ENCODE measurements around the gene KLF16.
"Not testable (repeated sequence)": the region's sequence is repeated elsewhere in the genome, so short reads cannot be mapped to it uniquely, and the experiment has no call there.

KLF16 gene

DNA sequence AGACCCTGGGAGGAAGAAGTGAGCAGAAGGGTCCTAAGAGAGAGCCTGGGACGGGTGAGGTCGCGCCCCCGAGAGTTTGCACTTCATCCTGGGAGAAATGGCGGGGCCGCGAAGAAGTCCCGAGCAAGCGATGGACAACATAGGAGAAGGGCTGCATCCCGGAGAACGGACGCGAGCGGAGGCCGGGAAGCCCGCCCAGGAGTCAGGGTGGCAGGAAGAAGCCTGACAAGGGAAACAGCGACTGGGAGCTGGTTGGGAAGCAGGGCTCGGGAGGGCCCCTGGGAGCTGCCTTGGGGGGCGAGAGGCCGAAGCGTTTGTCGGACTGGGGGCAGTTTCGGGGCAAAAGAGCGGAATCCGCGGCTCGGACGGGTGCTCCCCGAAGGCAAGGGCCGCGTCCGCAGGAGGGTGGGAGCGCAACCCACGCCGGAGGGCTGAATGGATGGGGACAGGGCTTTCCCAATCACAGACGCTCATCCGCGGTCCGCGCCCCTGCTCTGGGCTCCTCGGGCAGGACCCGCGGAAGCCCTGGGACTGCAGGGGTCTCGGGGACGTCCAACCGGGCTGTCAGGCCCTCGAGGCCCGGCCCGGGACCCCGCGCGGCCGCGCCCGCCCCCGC is 21.4 kb upstream of the KLF16 start:
- H3K36me3 ChIP-seq (ENCODE audit: control insufficient read depth, insufficient read depth, low read length) = peaks cover 15% of the 10 kb centered on the region
- H3K4me1 ChIP-seq (ENCODE audit: control insufficient read depth, insufficient read depth, low read length, poor library complexity, severe bottlenecking) = peaks cover 37% of the 10 kb centered on the region
- no peak overlapping the region for H3K27ac ChIP-seq (ENCODE audit: low read depth, low read length, severe bottlenecking)
- WGBS, 2 experiments (ENCODE audit: insufficient coverage in 2 of 2) = 1% methylated on average over 43 to 49 of the region's 56 CpGs
- peak overlapping the region; percentile 82 for H3K4me3 ChIP-seq (ENCODE audit: extremely low read depth, insufficient read depth, low read length, poor library complexity, severe bottlenecking)
- H3K9me3 ChIP-seq (ENCODE audit: control insufficient read depth, low read length) = no peaks in the 10 kb centered on the region

- H3K36me3 ChIP-seq (ENCODE audit: control insufficient read depth, insufficient read depth, low read length) = peaks cover 15% of the 10 kb centered on the region
- H3K27ac ChIP-seq (ENCODE audit: low read depth, low read length, severe bottlenecking) = no peak overlapping the region
- no peaks in the 10 kb centered on the region for H3K9me3 ChIP-seq (ENCODE audit: control insufficient read depth, low read length)
- 19 to 34% methylated on average over 9 of the region's 11 CpGs for WGBS, 2 experiments (ENCODE audit: insufficient coverage in 2 of 2)
- H3K4me3 ChIP-seq (ENCODE audit: extremely low read depth, insufficient read depth, low read length, poor library complexity, severe bottlenecking) = peak overlapping the region; percentile 82
- H3K4me1 ChIP-seq (ENCODE audit: control insufficient read depth, insufficient read depth, low read length, poor library complexity, severe bottlenecking) = peaks cover 37% of the 10 kb centered on the region
These were observed 20.9 kb upstream of the KLF16 start for GRCh38 chr19:1884291-1884718.

- Histone ChIP-seq H3K4me1 (ENCODE audit: control insufficient read depth, insufficient read depth, low read length, poor library complexity, severe bottlenecking) (peaks cover 37% of the 10 kb centered on the region), H3K27ac (ENCODE audit: low read depth, low read length, severe bottlenecking) (no peak overlapping the region), H3K36me3 (ENCODE audit: control insufficient read depth, insufficient read depth, low read length) (peaks cover 15% of the 10 kb centered on the region), H3K9me3 (ENCODE audit: control insufficient read depth, low read length) (no peaks in the 10 kb centered on the region), H3K4me3 (ENCODE audit: extremely low read depth, insufficient read depth, low read length, poor library complexity, severe bottlenecking) (peak overlapping the region; percentile 82)
- 80 to 89% methylated on average over 6 to 7 of the region's 8 CpGs for WGBS, 2 experiments (ENCODE audit: insufficient coverage in 2 of 2)
These were observed 20.4 kb upstream of the KLF16 start for GRCh38 chr19:1883784-1884183.

DNA sequence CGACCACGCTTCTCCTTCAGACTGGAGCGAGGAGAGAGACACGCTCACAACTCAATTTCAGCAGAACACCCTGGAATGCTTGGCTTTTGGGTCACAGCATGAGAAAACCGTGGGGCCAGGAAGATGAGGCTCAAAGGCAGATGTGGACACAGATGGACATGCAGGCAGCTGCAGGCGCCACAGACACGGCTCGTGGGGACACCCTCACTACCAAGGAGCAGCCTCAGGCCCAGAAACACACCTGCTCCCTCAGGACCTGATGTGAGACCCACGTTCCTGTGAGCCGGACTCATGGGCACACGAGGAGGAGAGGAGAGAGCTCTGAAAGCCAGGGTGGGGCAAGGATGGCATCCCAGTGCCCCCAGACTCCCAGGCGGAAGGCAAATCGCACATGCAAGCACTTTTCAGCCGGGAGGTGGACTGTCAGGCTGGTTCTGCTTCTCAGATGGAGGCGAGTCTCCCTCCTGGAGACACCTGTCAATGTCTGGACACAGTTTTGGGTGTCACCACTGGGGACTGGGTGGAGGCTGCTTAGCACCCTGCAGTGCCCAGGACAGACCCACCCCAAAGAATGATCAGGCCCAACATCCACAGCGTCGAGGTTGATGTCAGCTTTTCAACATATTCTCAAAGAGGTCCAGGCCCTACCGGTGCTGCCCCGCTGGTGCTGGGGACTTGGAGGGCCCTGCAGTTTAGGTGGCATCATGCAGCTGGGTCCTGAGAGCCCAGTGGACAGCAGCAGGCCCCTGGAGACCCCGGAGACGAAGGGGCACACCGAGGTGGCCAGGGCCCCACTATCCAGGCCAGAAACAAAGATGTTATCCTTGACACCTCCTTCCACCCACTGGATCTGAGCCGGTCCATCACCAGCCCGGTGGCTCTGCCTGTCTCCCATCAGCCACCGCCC is 19.7 kb upstream of the KLF16 start:
- 88 to 89% methylated on average over 25 of the region's 25 CpGs for WGBS, 2 experiments (ENCODE audit: insufficient coverage in 2 of 2)
- Histone ChIP-seq H3K36me3 (ENCODE audit: control insufficient read depth, insufficient read depth, low read length) (peaks cover 15% of the 10 kb centered on the region), H3K9me3 (ENCODE audit: control insufficient read depth, low read length) (no peaks in the 10 kb centered on the region), H3K27ac (ENCODE audit: low read depth, low read length, severe bottlenecking) (peak overlapping the region; percentile 73), H3K4me1 (ENCODE audit: control insufficient read depth, insufficient read depth, low read length, poor library complexity, severe bottlenecking) (peaks cover 37% of the 10 kb centered on the region), H3K4me3 (ENCODE audit: extremely low read depth, insufficient read depth, low read length, poor library complexity, severe bottlenecking) (peak overlapping the region; percentile 82)

- Histone ChIP-seq H3K9me3 (ENCODE audit: control insufficient read depth, low read length) (no peaks in the 10 kb centered on the region), H3K27ac (ENCODE audit: low read depth, low read length, severe bottlenecking) (peak overlapping the region; percentile 73), H3K36me3 (ENCODE audit: control insufficient read depth, insufficient read depth, low read length) (peaks cover 15% of the 10 kb centered on the region), H3K4me1 (ENCODE audit: control insufficient read depth, insufficient read depth, low read length, poor library complexity, severe bottlenecking) (peaks cover 33% of the 10 kb centered on the region), H3K4me3 (ENCODE audit: extremely low read depth, insufficient read depth, low read length, poor library complexity, severe bottlenecking) (no peak overlapping the region)
- 85 to 87% methylated on average over 21 of the region's 31 CpGs for WGBS, 2 experiments (ENCODE audit: insufficient coverage in 2 of 2)
These were observed 18.9 kb upstream of the KLF16 start for GRCh38 chr19:1882089-1882785.

GRCh38 chr19:1881393-1882088 is 18.2 kb upstream of the KLF16 start:
- Histone ChIP-seq H3K27ac (ENCODE audit: low read depth, low read length, severe bottlenecking) (peak overlapping the region; percentile 73), H3K4me1 (ENCODE audit: control insufficient read depth, insufficient read depth, low read length, poor library complexity, severe bottlenecking) (peaks cover 30% of the 10 kb centered on the region), H3K36me3 (ENCODE audit: control insufficient read depth, insufficient read depth, low read length) (peaks cover 15% of the 10 kb centered on the region)
- not testable (repeated sequence) for H3K9me3 ChIP-seq (ENCODE audit: control insufficient read depth, low read length); H3K4me3 ChIP-seq (ENCODE audit: extremely low read depth, insufficient read depth, low read length, poor library complexity, severe bottlenecking)
- WGBS, 2 experiments (ENCODE audit: insufficient coverage in 2 of 2) = 97 to 98% methylated on average over 15 to 16 of the region's 44 CpGs

DNA sequence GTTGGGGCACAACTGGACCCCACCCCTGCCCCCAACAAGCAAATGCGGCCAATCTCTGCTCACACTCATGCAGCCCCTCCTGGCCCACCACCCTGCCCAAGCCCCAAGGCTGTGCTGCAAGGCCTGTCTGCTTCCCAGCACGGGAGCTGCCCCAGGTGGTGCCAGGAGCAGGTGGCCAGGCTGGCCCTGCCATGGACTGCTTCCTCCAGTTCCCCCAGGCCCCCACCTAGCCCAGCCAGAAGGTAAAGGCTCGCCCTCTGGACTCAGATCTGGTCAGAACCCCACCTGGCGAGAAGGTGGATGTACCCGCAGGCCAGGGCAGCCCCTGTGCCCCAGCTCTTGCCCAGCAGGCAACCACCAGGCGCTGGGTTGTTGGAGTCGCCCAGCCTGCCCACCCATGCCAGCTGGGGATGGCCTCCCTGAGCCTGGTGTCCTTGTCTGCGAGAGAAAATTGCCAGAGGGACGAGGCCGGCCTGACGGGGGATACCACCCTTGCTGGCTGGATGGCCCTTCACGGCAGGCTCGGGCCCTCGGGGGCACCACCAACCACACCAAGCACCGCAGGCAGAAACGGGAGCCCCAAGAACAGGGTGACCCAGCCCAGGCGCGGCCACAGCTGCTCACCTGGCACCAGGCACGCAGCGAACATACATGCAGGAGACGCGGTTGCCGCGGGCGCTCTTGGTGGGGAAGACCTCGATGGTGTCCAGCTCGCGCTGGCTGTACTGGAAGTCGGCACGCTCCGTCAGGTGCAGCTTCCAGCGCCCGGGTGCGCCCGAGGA is 17.4 kb upstream of the KLF16 start:
- WGBS, 2 experiments (ENCODE audit: insufficient coverage in 2 of 2) = 91 to 97% methylated on average over 16 to 25 of the region's 35 CpGs
- H3K27ac ChIP-seq (ENCODE audit: low read depth, low read length, severe bottlenecking) = no peak overlapping the region
- no peak overlapping the region for H3K4me3 ChIP-seq (ENCODE audit: extremely low read depth, insufficient read depth, low read length, poor library complexity, severe bottlenecking)
- H3K4me1 ChIP-seq (ENCODE audit: control insufficient read depth, insufficient read depth, low read length, poor library complexity, severe bottlenecking) = peaks cover 34% of the 10 kb centered on the region
- H3K36me3 ChIP-seq (ENCODE audit: control insufficient read depth, insufficient read depth, low read length) = peaks cover 15% of the 10 kb centered on the region
- no peaks in the 10 kb centered on the region for H3K9me3 ChIP-seq (ENCODE audit: control insufficient read depth, low read length)

GRCh38 chr19:1879982-1880381 is 16.6 kb upstream of the KLF16 start:
- not testable (repeated sequence) for H3K27ac ChIP-seq (ENCODE audit: low read depth, low read length, severe bottlenecking); H3K9me3 ChIP-seq (ENCODE audit: control insufficient read depth, low read length); H3K4me3 ChIP-seq (ENCODE audit: extremely low read depth, insufficient read depth, low read length, poor library complexity, severe bottlenecking)
- Histone ChIP-seq H3K4me1 (ENCODE audit: control insufficient read depth, insufficient read depth, low read length, poor library complexity, severe bottlenecking) (peaks cover 34% of the 10 kb centered on the region), H3K36me3 (ENCODE audit: control insufficient read depth, insufficient read depth, low read length) (peaks cover 15% of the 10 kb centered on the region)
- WGBS, 2 experiments (ENCODE audit: insufficient coverage in 2 of 2) = 97 to 100% methylated on average over 10 to 12 of the region's 17 CpGs

DNA sequence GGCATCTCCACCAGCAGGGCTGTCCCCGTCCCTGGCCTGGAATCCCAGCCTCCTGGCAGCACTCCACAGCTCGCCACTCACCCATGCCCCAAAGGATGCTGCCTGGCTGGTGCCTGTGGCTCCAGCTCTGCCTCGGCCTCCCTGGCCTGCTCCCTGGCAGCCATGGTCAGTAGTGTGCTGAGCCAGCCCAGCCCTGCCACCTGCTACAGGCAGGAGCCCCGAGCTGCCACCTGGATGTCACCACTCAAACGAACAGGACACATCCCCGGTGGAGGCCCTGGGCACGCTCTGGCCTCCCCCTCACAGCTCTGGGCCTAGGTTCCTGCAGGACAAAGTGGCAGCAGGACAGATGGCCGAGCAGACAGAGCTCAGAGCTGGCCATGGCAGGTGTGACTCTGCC is 15.2 kb upstream of the KLF16 start:
- Histone ChIP-seq H3K4me1 (ENCODE audit: control insufficient read depth, insufficient read depth, low read length, poor library complexity, severe bottlenecking) (peaks cover 31% of the 10 kb centered on the region), H3K36me3 (ENCODE audit: control insufficient read depth, insufficient read depth, low read length) (peaks cover 16% of the 10 kb centered on the region)
- not testable (repeated sequence) for H3K27ac ChIP-seq (ENCODE audit: low read depth, low read length, severe bottlenecking); H3K4me3 ChIP-seq (ENCODE audit: extremely low read depth, insufficient read depth, low read length, poor library complexity, severe bottlenecking); H3K9me3 ChIP-seq (ENCODE audit: control insufficient read depth, low read length)
- WGBS, 2 experiments (ENCODE audit: insufficient coverage in 2 of 2) = 90 to 96% methylated on average over 2 to 8 of the region's 8 CpGs

DNA sequence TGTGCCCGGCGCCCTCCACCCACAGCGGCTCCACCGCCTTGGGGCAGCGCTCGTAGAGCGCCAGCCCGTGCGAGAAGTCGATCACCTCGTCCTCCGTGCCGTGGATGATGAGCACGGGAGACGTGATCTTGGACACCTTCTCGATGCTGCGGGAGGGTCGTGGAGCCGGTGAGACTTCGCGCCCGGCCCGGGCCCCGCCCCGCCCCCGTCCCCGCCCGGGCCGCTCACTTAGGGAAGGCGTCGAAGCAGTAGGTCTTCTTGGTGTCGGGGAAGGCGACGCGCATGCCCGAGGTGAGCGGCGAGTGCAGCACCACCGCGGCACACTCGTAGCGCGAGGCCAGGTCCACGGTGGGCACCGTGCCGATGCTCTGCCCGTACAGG is 13.9 kb upstream of the KLF16 start:
- WGBS, 2 experiments (ENCODE audit: insufficient coverage in 2 of 2) = 17 to 39% methylated on average over 13 to 15 of the region's 47 CpGs
- Histone ChIP-seq H3K4me1 (ENCODE audit: control insufficient read depth, insufficient read depth, low read length, poor library complexity, severe bottlenecking) (peaks cover 18% of the 10 kb centered on the region), H3K36me3 (ENCODE audit: control insufficient read depth, insufficient read depth, low read length) (peaks cover 27% of the 10 kb centered on the region)
- not testable (repeated sequence) for H3K27ac ChIP-seq (ENCODE audit: low read depth, low read length, severe bottlenecking); H3K9me3 ChIP-seq (ENCODE audit: control insufficient read depth, low read length); H3K4me3 ChIP-seq (ENCODE audit: extremely low read depth, insufficient read depth, low read length, poor library complexity, severe bottlenecking)
